ENCODE data around the gene LPAR3.

Gene LPAR3

GRCh38 chr1:84800090-84801073, 92.6 kb downstream of the LPAR3 start:
- H3K4me3 ChIP-seq (ENCODE audit: low read length): no peak overlapping the region
- TF ChIP-seq CTCF (IDR thresholded peaks at IDR 0.05; ENCODE audit: insufficient read depth, low read depth, low read length, missing control alignments): no peak
- DNase-seq (ENCODE audit: low read depth): no peak

GRCh38 chr1:84797603-84798002, 95.4 kb downstream of the LPAR3 start:
- DNase-seq (ENCODE audit: low read depth): peak; percentile 76
- TF ChIP-seq CTCF (IDR thresholded peaks at IDR 0.05; ENCODE audit: insufficient read depth, low read depth, low read length, missing control alignments): no peak

GRCh38 chr1:84795966-84796600, 96.9 kb downstream of the LPAR3 start:
- no peak for DNase-seq (ENCODE audit: low read depth)
- H3K4me3 ChIP-seq (ENCODE audit: low read length): no peak overlapping the region
- TF ChIP-seq CTCF (IDR thresholded peaks at IDR 0.05; ENCODE audit: insufficient read depth, low read depth, low read length, missing control alignments): no peak

More at GRCh38 chr1:84797603-84798002, 95.4 kb downstream of the LPAR3 start:
- H3K4me3 ChIP-seq (ENCODE audit: low read length): no peak overlapping the region

- DNase-seq (ENCODE audit: low read depth): no peak
- no peak overlapping the region for H3K4me3 ChIP-seq (ENCODE audit: low read length)
- TF ChIP-seq CTCF (IDR thresholded peaks at IDR 0.05; ENCODE audit: insufficient read depth, low read depth, low read length, missing control alignments): no peak
Observed at GRCh38 chr1:84795213-84795612, 97.8 kb downstream of the LPAR3 start.

- no peak for TF ChIP-seq CTCF (IDR thresholded peaks at IDR 0.05; ENCODE audit: insufficient read depth, low read depth, low read length, missing control alignments)
- DNase-seq (ENCODE audit: low read depth): no peak
Observed at GRCh38 chr1:84792421-84792820, 100.6 kb downstream of the LPAR3 start.

GRCh38 chr1:84789014-84789413, 104.0 kb downstream of the LPAR3 start:
- no peak for TF ChIP-seq CTCF (IDR thresholded peaks at IDR 0.05; ENCODE audit: insufficient read depth, low read depth, low read length, missing control alignments)
- no peak for DNase-seq (ENCODE audit: low read depth)
- no peak overlapping the region for H3K4me3 ChIP-seq (ENCODE audit: low read length)

More at GRCh38 chr1:84792421-84792820, 100.6 kb downstream of the LPAR3 start:
- H3K4me3 ChIP-seq (ENCODE audit: low read length): no peak overlapping the region
